ENCODE results near the gene TRIM8.

The TRIM8 gene

GRCh38 chr10:102705531-102705930, 61.3 kb downstream of the TRIM8 start:
- no peak overlapping the region for H3K4me2 ChIP-seq (ENCODE audit: low read length)

More at GRCh38 chr10:102705531-102705930, 61.3 kb downstream of the TRIM8 start:
- peaks cover 9% of the 10 kb centered on the region for H3K4me1 ChIP-seq (ENCODE audit: insufficient read depth, low read length, severe bottlenecking)
- no peak overlapping the region for H3K27ac ChIP-seq (ENCODE audit: low read depth, low read length, poor library complexity, severe bottlenecking)
- no peaks in the 10 kb centered on the region for H4K20me1 ChIP-seq (ENCODE audit: insufficient read depth, low read length)
- no peak overlapping the region for H3K4me3 ChIP-seq (ENCODE audit: low read depth, low read length, poor library complexity, severe bottlenecking)
- no peak for TF ChIP-seq EZH2 (IDR thresholded peaks at IDR 0.05; ENCODE audit: borderline replicate concordance, low read length)
- TF ChIP-seq CTCF (IDR thresholded peaks at IDR 0.05; ENCODE audit: low read length), result no peak
- no peak overlapping the region for H3K9ac ChIP-seq (ENCODE audit: low read length)
- no peaks in the 10 kb centered on the region for H3K27me3 ChIP-seq (ENCODE audit: insufficient read depth, low read length)
- no peaks in the 10 kb centered on the region for H3K36me3 ChIP-seq (ENCODE audit: insufficient read depth, low read length)
- no peaks in the 10 kb centered on the region for H3F3A ChIP-seq (ENCODE audit: insufficient read depth, low read length)
- H2AFZ ChIP-seq (ENCODE audit: low read length), result no peak overlapping the region
- no peaks in the 10 kb centered on the region for H3K9me3 ChIP-seq (ENCODE audit: low read length)
- H3K79me2 ChIP-seq (ENCODE audit: insufficient read depth, low read length), result no peaks in the 10 kb centered on the region
- no peaks in the 10 kb centered on the region for H3K9me2 ChIP-seq (ENCODE audit: low read depth, low read length)
